Activated CD8-positive, alpha-beta T cell treated with anti-CD3 and anti-CD28 coated beads, Interleukin-2, amount 10 ng/mL, durations not matched to agents 7 days and 5 days (primary cell): Measurements from ENCODE around the gene APBB2. TPM values are rescaled to one million over a fixed set of nuclear protein-coding genes. Genes with fewer than 3 reads are reported as not detected.
A peak's percentile ranks its signal among the peaks of the same experiment; 100 is the strongest.

ENCODE experiments used
- ATAC-seq: fragments of 150-1000 bp; cut with Tn5 transposase; one replicate; pipeline ENCODE4 v1.10.0; 2021; ENCODE audit warnings: moderate library complexity
- CTCF ChIA-PET: fragments of 350-600 bp; sonication (Branson Sonifier 250); formaldehyde crosslinking; loops from one replicate; lab custom pipeline; 2021; ENCODE audit warnings: antibody characterized with exemption; lab: Charles Lee
- POLR2A ChIA-PET: fragments of 350-600 bp; sonication (Branson Sonifier 250); formaldehyde crosslinking; loops from one replicate; lab custom pipeline; 2021; ENCODE audit warnings: antibody characterized with exemption; lab: Charles Lee
- DNase-seq: peaks from one replicate; pipeline ENCODE4 v3.0.0-alpha.2; 2020
- H3K27ac Mint-ChIP-seq: one replicate; pipeline ENCODE4 v1.8.0; 2021; ENCODE audit warnings: mild to moderate bottlenecking, mixed read lengths
- H3K27me3 Mint-ChIP-seq: one replicate; pipeline ENCODE4 v1.8.0; 2021; ENCODE audit warnings: low read depth, mixed read lengths
- H3K36me3 Mint-ChIP-seq: one replicate; pipeline ENCODE4 v1.8.0; 2021; ENCODE audit warnings: low read depth, mixed read lengths
- H3K4me1 Mint-ChIP-seq: one replicate; pipeline ENCODE4 v1.8.0; 2021; ENCODE audit warnings: low read depth, mixed read lengths
- H3K4me3 Mint-ChIP-seq: one replicate; pipeline ENCODE4 v1.8.0; 2021; ENCODE audit warnings: mild to moderate bottlenecking, mixed read lengths
- H3K9me3 Mint-ChIP-seq: one replicate; pipeline ENCODE4 v1.8.0; 2022; ENCODE audit warnings: mixed read lengths; ENCODE audit not compliant: insufficient read depth
- total RNA-seq, 2 experiments: library from RNA; stranded (reverse); gene quantifications; one replicate each; pipeline ENCODE4 v1.2.3, GENCODE V29; 2021

The APBB2 gene
- total RNA-seq, 2 experiments from 2014 or later, result 0.53 to 0.57 TPM

- Mint-ChIP-seq H3K36me3 (no peaks in the 10 kb centered on the region), H3K27ac (no peak overlapping the region), H3K9me3 (no peaks in the 10 kb centered on the region), H3K4me3 (no peak overlapping the region), H3K4me1 (peaks cover 14% of the 10 kb centered on the region), H3K27me3 (peaks cover 49% of the 10 kb centered on the region)
- no peak for ATAC-seq
- ChIA-PET CTCF (interaction anchor here (3.9 kb wide), 1 partner anchor 16 kb away, joined by 16 read pairs; no protein-coding TSS in a partner anchor), POLR2A (no interaction called here)
- DNase-seq, result no peak
Observed at GRCh38 chr4:40857956-40858355, 356.4 kb downstream of the APBB2 start.

GRCh38 chr4:40856840-40857362, 357.4 kb downstream of the APBB2 start:
- Mint-ChIP-seq H3K4me1 (peaks cover 14% of the 10 kb centered on the region), H3K4me3 (peak overlapping the region; percentile 71), H3K9me3 (no peaks in the 10 kb centered on the region), H3K27me3 (peaks cover 51% of the 10 kb centered on the region), H3K36me3 (no peaks in the 10 kb centered on the region), H3K27ac (no peak overlapping the region)
- POLR2A ChIA-PET, result no interaction called here
- ATAC-seq (peak; percentile 99), DNase-seq (peak; percentile 68)
- CTCF ChIA-PET, result interaction anchor here (1.2 to 3.9 kb wide), 2 partner anchors 15 to 68 kb away, joined by 4 to 16 read pairs; no protein-coding TSS in a partner anchor

- Mint-ChIP-seq H3K27ac (no peak overlapping the region), H3K4me1 (peaks cover 14% of the 10 kb centered on the region), H3K36me3 (no peaks in the 10 kb centered on the region), H3K27me3 (peaks cover 51% of the 10 kb centered on the region), H3K4me3 (peak overlapping the region; percentile 71), H3K9me3 (no peaks in the 10 kb centered on the region)
- DNase-seq (no peak), ATAC-seq (no peak)
- ChIA-PET CTCF (interaction anchor here (0.6 to 3.9 kb wide), 4 partner anchors 12 to 305 kb away, joined by 3 to 16 read pairs (median 4); no protein-coding TSS in a partner anchor), POLR2A (no interaction called here)
Observed at GRCh38 chr4:40856277-40856839, 358.0 kb downstream of the APBB2 start.

GRCh38 chr4:40850496-40850895, 363.8 kb downstream of the APBB2 start:
- Mint-ChIP-seq H3K9me3 (no peaks in the 10 kb centered on the region), H3K27ac (no peak overlapping the region), H3K27me3 (peaks cover 26% of the 10 kb centered on the region), H3K36me3 (no peaks in the 10 kb centered on the region), H3K4me1 (no peaks in the 10 kb centered on the region), H3K4me3 (no peak overlapping the region)
- ChIA-PET POLR2A (no interaction called here), CTCF (interaction anchor here (0.9 to 1.2 kb wide), 2 partner anchors 10 to 75 kb away, joined by 4 read pairs; no protein-coding TSS in a partner anchor)
- ATAC-seq (no peak), DNase-seq (no peak)

- ATAC-seq (no peak), DNase-seq (no peak)
- no peaks in the 10 kb centered on the region for H3K9me3 Mint-ChIP-seq
- H3K27me3 Mint-ChIP-seq, result peaks cover 24% of the 10 kb centered on the region
- H3K4me1 Mint-ChIP-seq, result no peaks in the 10 kb centered on the region
- ChIA-PET CTCF (interaction anchor here (1.3 to 1.6 kb wide), 2 partner anchors 8 to 49 kb away, joined by 6 to 8 read pairs; no protein-coding TSS in a partner anchor), POLR2A (no interaction called here)
- no peak overlapping the region for H3K27ac Mint-ChIP-seq
- no peak overlapping the region for H3K4me3 Mint-ChIP-seq
- no peaks in the 10 kb centered on the region for H3K36me3 Mint-ChIP-seq
Observed at GRCh38 chr4:40848940-40849339, 365.4 kb downstream of the APBB2 start.

GRCh38 chr4:40848251-40848650, 366.1 kb downstream of the APBB2 start:
- no peaks in the 10 kb centered on the region for H3K9me3 Mint-ChIP-seq
- CTCF ChIA-PET, result interaction anchor here (1.3 to 1.6 kb wide), 2 partner anchors 7 to 49 kb away, joined by 6 to 8 read pairs; no protein-coding TSS in a partner anchor
- H3K27ac Mint-ChIP-seq, result no peak overlapping the region
- H3K36me3 Mint-ChIP-seq, result no peaks in the 10 kb centered on the region
- ATAC-seq, result no peak
- peaks cover 21% of the 10 kb centered on the region for H3K27me3 Mint-ChIP-seq
- POLR2A ChIA-PET, result no interaction called here
- H3K4me1 Mint-ChIP-seq, result no peaks in the 10 kb centered on the region
- DNase-seq, result no peak
- no peak overlapping the region for H3K4me3 Mint-ChIP-seq

- H3K27me3 Mint-ChIP-seq, result peaks cover 22% of the 10 kb centered on the region
- ChIA-PET CTCF (interaction anchor here (2.1 to 6.6 kb wide), 2 partner anchors 51 to 110 kb away, joined by 5 to 81 read pairs; no protein-coding TSS in a partner anchor), POLR2A (no interaction called here)
- H3K27ac Mint-ChIP-seq, result no peak overlapping the region
- H3K4me1 Mint-ChIP-seq, result no peaks in the 10 kb centered on the region
- ATAC-seq, result no peak
- no peaks in the 10 kb centered on the region for H3K36me3 Mint-ChIP-seq
- no peaks in the 10 kb centered on the region for H3K9me3 Mint-ChIP-seq
- DNase-seq, result no peak
- no peak overlapping the region for H3K4me3 Mint-ChIP-seq
Observed at GRCh38 chr4:40846532-40846931, 367.8 kb downstream of the APBB2 start.

GRCh38 chr4:40845154-40845835, 369.0 kb downstream of the APBB2 start:
- H3K9me3 Mint-ChIP-seq, result no peaks in the 10 kb centered on the region
- peaks cover 3% of the 10 kb centered on the region for H3K4me1 Mint-ChIP-seq
- H3K27ac Mint-ChIP-seq, result no peak overlapping the region
- no peak overlapping the region for H3K4me3 Mint-ChIP-seq
- peaks cover 17% of the 10 kb centered on the region for H3K27me3 Mint-ChIP-seq
- DNase-seq (no peak), ATAC-seq (no peak)
- H3K36me3 Mint-ChIP-seq, result no peaks in the 10 kb centered on the region
- CTCF ChIA-PET, result interaction anchor here (2.1 to 6.6 kb wide), 2 partner anchors 52 to 109 kb away, joined by 5 to 81 read pairs; no protein-coding TSS in a partner anchor
- POLR2A ChIA-PET, result no interaction called here

- no peak overlapping the region for H3K27ac Mint-ChIP-seq
- no peaks in the 10 kb centered on the region for H3K36me3 Mint-ChIP-seq
- CTCF ChIA-PET, result interaction anchor here (1.1 to 6.6 kb wide), 7 partner anchors 11 to 527 kb away, joined by 3 to 81 read pairs (median 5); no protein-coding TSS in a partner anchor
- H3K27me3 Mint-ChIP-seq, result peaks cover 17% of the 10 kb centered on the region
- no peak overlapping the region for H3K4me3 Mint-ChIP-seq
- H3K4me1 Mint-ChIP-seq, result peaks cover 3% of the 10 kb centered on the region
- POLR2A ChIA-PET, result no interaction called here
- DNase-seq (no peak), ATAC-seq (no peak)
- no peaks in the 10 kb centered on the region for H3K9me3 Mint-ChIP-seq
Observed at GRCh38 chr4:40844261-40844660, 370.1 kb downstream of the APBB2 start.

GRCh38 chr4:40843696-40844095, 370.6 kb downstream of the APBB2 start:
- CTCF ChIA-PET, result interaction anchor here (0.7 to 6.6 kb wide), 14 partner anchors 12 to 527 kb away, joined by 3 to 81 read pairs (median 3); no protein-coding TSS in a partner anchor
- Mint-ChIP-seq H3K9me3 (no peaks in the 10 kb centered on the region), H3K27me3 (peaks cover 15% of the 10 kb centered on the region), H3K4me3 (no peak overlapping the region), H3K4me1 (peaks cover 3% of the 10 kb centered on the region), H3K27ac (no peak overlapping the region), H3K36me3 (no peaks in the 10 kb centered on the region)
- DNase-seq, result peak; percentile 59
- POLR2A ChIA-PET, result no interaction called here
- peak; percentile 78 for ATAC-seq

GRCh38 chr4:40842725-40843423, 371.5 kb downstream of the APBB2 start:
- POLR2A ChIA-PET, result no interaction called here

More at GRCh38 chr4:40842725-40843423, 371.5 kb downstream of the APBB2 start:
- Mint-ChIP-seq H3K9me3 (no peaks in the 10 kb centered on the region), H3K27ac (no peak overlapping the region), H3K4me1 (peaks cover 3% of the 10 kb centered on the region), H3K36me3 (no peaks in the 10 kb centered on the region), H3K4me3 (no peak overlapping the region), H3K27me3 (peaks cover 14% of the 10 kb centered on the region)
- CTCF ChIA-PET, result interaction anchor here (0.7 to 6.6 kb wide), 14 partner anchors 15 to 517 kb away, joined by 3 to 81 read pairs (median 4); no protein-coding TSS in a partner anchor
- ATAC-seq, result no peak
- DNase-seq, result no peak
